ENCODE measurements around the gene GRK5. TPM values are rescaled to one million over a fixed set of nuclear protein-coding genes. Genes with fewer than 3 reads are reported as not detected.

Gene GRK5
- total and polyA plus RNA-seq, 12 donors = 9.3 to 96.4 (median 21.5) TPM

DNA sequence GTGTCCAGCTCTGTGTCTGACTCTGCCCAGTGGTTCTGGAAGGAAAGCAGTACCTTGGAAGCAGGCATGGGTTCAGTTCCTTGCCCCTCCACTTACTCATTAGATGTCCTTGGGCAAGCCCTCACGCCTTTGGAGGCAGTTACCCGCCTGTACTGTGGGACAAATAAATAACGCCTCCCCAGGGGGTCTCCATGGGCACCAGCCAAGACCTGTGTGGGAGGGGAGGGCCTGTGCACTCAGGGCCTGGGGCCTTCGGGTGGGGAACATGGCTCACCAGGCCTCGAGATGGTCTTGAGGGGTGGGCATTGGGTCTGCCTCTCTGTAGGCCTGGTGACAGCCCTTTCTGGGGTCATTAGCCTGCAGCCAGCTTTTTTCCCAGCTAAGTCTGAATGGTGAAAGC is 142.0 kb downstream of the GRK5 start:
- intact Hi-C loops (cut with DNase I) = no loop called here
- Histone ChIP-seq H3K27me3 (no peaks in the 10 kb centered on the region), H3K4me1 (replicated peaks in 1 of 2) (peaks cover 0 to 8% of the 10 kb centered on the region in 2 donors), H3K27ac (peak overlapping the region in 2 of 5 donors; percentile 38 to 57), H3K9me3 (replicated peaks in 1 of 3) (peaks cover 0 to 7% (median 0%) of the 10 kb centered on the region in 3 donors), H3K4me3 (no peak overlapping the region), H3K36me3 (replicated peaks in 1 of 2) (no peaks in the 10 kb centered on the region)
- TF ChIP-seq POLR2A (IDR thresholded peaks at IDR 0.05) = no peak
- TF ChIP-seq, protein P1, sequence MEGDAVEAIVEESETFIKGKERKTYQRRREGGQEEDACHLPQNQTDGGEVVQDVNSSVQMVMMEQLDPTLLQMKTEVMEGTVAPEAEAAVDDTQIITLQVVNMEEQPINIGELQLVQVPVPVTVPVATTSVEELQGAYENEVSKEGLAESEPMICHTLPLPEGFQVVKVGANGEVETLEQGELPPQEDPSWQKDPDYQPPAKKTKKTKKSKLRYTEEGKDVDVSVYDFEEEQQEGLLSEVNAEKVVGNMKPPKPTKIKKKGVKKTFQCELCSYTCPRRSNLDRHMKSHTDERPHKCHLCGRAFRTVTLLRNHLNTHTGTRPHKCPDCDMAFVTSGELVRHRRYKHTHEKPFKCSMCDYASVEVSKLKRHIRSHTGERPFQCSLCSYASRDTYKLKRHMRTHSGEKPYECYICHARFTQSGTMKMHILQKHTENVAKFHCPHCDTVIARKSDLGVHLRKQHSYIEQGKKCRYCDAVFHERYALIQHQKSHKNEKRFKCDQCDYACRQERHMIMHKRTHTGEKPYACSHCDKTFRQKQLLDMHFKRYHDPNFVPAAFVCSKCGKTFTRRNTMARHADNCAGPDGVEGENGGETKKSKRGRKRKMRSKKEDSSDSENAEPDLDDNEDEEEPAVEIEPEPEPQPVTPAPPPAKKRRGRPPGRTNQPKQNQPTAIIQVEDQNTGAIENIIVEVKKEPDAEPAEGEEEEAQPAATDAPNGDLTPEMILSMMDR (IDR thresholded peaks at IDR 0.05) = no peak
- 82 to 100% (median 86%) methylated on average over 1 to 5 of the region's 5 CpGs for WGBS, 4 donors
- no peak for DNase-seq

DNA sequence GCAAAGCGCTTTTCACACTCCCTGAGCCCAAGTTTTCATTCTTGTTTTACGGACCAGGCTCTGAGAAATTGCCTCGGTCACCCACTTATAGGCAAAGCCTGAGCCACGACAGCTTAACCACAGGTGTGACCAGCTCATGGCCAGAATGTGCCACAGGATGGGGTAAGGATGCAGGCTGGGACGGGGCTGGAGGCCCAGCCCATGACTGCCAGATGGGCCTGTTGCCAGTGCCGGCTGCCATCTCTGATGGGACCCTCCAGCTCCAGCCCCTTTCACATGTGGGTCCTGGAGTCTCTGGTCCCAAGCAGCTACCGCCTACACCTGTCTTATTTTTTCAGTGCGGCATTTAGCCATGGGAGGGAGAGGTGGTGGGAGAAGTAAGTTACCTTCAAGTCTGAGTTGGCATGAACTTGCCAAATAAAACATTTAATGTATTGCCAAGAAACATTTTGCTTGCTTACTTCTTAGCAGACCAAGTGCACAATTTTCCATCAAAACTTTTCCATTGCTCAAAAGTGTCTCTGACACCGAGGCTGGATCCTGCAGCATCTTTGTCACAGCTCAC is 142.6 kb downstream of the GRK5 start:
- TF ChIP-seq, protein P1 (IDR thresholded peaks at IDR 0.05) = no peak
- TF ChIP-seq POLR2A (IDR thresholded peaks at IDR 0.05) = no peak
- no peaks in the 10 kb centered on the region for H3K27me3 ChIP-seq
- 90 to 96% (median 95%) methylated on average over 8 to 9 of the region's 9 CpGs for WGBS, 4 donors
- no peak overlapping the region for H3K4me3 ChIP-seq
- H3K27ac ChIP-seq = peak overlapping the region in 1 of 5 donors; percentile 57
- no peaks in the 10 kb centered on the region for H3K36me3 ChIP-seq (replicated peaks in 1 of 2)
- H3K9me3 ChIP-seq (replicated peaks in 1 of 3) = peaks cover 0 to 7% (median 0%) of the 10 kb centered on the region in 3 donors
- intact Hi-C loops (cut with DNase I) = no loop called here
- no peak for DNase-seq
- peaks cover 0 to 8% of the 10 kb centered on the region in 2 donors for H3K4me1 ChIP-seq (replicated peaks in 1 of 2)

DNA sequence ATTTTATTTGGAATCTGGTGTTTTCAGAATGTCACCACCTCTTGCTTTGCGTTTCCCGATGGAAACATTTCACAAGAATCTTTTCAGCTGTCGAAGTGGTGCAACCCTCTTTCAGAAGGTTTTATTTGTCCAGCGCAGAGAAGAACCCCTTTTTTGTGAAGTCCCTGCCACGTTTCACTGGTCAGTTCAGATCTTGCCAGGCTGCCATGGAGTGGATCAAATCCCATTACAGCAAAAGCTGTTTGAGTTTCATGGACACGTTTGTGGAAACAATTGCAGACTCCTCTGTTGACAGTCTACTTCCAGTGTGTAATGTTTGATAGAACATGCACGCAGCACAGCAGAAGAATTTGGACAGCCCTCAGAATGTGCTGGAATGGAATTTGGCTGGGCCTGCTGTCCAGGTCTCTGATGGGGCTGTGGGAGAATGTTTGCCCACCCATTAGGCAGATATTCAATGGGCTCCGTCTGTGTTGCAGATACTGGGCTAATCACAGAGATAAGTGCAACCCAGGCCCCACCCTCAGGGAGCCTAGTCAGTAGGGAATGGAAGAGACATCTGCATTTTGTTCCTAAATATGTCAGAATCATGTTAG is 143.2 kb downstream of the GRK5 start:
- 74 to 94% (median 84%) methylated on average over 8 of the region's 8 CpGs for WGBS, 4 donors
- no peak for TF ChIP-seq POLR2A (IDR thresholded peaks at IDR 0.05)
- TF ChIP-seq, protein P1 (IDR thresholded peaks at IDR 0.05) = no peak
- H3K4me1 ChIP-seq (replicated peaks in 1 of 2) = peaks cover 0 to 8% of the 10 kb centered on the region in 2 donors

DNA sequence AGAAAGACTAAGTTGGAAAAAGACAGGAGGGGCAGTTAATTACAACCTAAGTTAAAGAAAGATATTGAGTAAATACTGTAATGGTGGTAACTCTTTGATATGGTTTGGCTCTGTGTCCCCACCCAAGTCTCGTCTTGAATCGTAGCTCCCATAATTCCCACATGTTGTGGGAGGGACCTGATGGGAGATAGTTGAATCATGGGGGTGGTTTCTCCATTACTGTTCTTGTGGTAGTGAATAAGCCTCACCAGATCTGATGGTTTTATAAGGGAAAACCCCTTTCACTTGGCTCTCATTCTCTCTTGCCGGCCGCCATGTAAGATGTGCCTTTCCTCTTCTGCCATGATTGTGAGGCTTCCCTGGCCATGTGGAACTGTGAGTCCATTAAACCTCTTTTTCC is 143.8 kb downstream of the GRK5 start:
- no peak for TF ChIP-seq POLR2A (IDR thresholded peaks at IDR 0.05)
- TF ChIP-seq, protein P1 (IDR thresholded peaks at IDR 0.05) = no peak
- WGBS, 4 donors = 88 to 100% (median 94%) methylated on average over 4 of the region's 4 CpGs
- Histone ChIP-seq H3K9me3 (replicated peaks in 1 of 3) (peaks cover 0 to 13% (median 0%) of the 10 kb centered on the region in 3 donors), H3K27ac (no peak overlapping the region), H3K4me1 (replicated peaks in 1 of 2) (peaks cover 0 to 8% of the 10 kb centered on the region in 2 donors), H3K4me3 (no peak overlapping the region), H3K27me3 (no peaks in the 10 kb centered on the region), H3K36me3 (replicated peaks in 1 of 2) (no peaks in the 10 kb centered on the region)
- no peak for DNase-seq
- intact Hi-C loops (cut with DNase I) = no loop called here

More for the DNA sequence above, 143.2 kb downstream of the GRK5 start:
- DNase-seq = no peak
- peak overlapping the region in 1 of 5 donors; percentile 57 for H3K27ac ChIP-seq
- H3K27me3 ChIP-seq = no peaks in the 10 kb centered on the region
- H3K9me3 ChIP-seq (replicated peaks in 1 of 3) = peaks cover 0 to 7% (median 0%) of the 10 kb centered on the region in 3 donors
- intact Hi-C loops (cut with DNase I) = no loop called here
- no peaks in the 10 kb centered on the region for H3K36me3 ChIP-seq (replicated peaks in 1 of 2)
- no peak overlapping the region for H3K4me3 ChIP-seq
